ENCODE results near the gene ANKRD17.

ANKRD17 gene

GRCh38 chr4:73185903-73186302 lies 72.7 kb downstream of the ANKRD17 start:
- no peak overlapping the region for H3K27ac ChIP-seq
- no peaks in the 10 kb centered on the region for H3K36me3 ChIP-seq (ENCODE audit: insufficient read depth)
- H3K4me3 ChIP-seq (IDR thresholded peaks at IDR 0.05; ENCODE audit: insufficient read depth, low read depth, low read length): no peak overlapping the region
- peaks cover 12% of the 10 kb centered on the region for H4K20me1 ChIP-seq (ENCODE audit: insufficient read depth)
- peaks cover 70% of the 10 kb centered on the region for H3K79me2 ChIP-seq (ENCODE audit: insufficient read depth, low read depth)
- no peaks in the 10 kb centered on the region for H3K27me3 ChIP-seq (ENCODE audit: insufficient read depth, low read depth)
- H3K4me1 ChIP-seq (ENCODE audit: low read depth, poor library complexity, severe bottlenecking): peaks cover 3% of the 10 kb centered on the region
- H2AFZ ChIP-seq (ENCODE audit: low read depth): no peak overlapping the region
- no peak overlapping the region; the same call in 1 of the 2 replicates for H3K9ac ChIP-seq
- H3K4me2 ChIP-seq: no peak overlapping the region
- TF ChIP-seq CTCF (conservative IDR thresholded peaks at IDR 0.05; ENCODE audit: low read depth, low read length): no peak

- H3K27ac ChIP-seq: no peak overlapping the region
- H3K4me2 ChIP-seq: no peak overlapping the region
- H3K9ac ChIP-seq: no peak overlapping the region
- no peak for TF ChIP-seq CTCF (conservative IDR thresholded peaks at IDR 0.05; ENCODE audit: low read depth, low read length)
- H3K4me3 ChIP-seq (IDR thresholded peaks at IDR 0.05; ENCODE audit: insufficient read depth, low read depth, low read length): no peak overlapping the region
- peaks cover 63% of the 10 kb centered on the region for H3K79me2 ChIP-seq (ENCODE audit: insufficient read depth, low read depth)
- peaks cover 18% of the 10 kb centered on the region for H3K4me1 ChIP-seq (ENCODE audit: low read depth, poor library complexity, severe bottlenecking)
- H3K27me3 ChIP-seq (ENCODE audit: insufficient read depth, low read depth): no peaks in the 10 kb centered on the region
- no peak overlapping the region for H2AFZ ChIP-seq (ENCODE audit: low read depth)
- peaks cover 10% of the 10 kb centered on the region; the same call in 1 of the 2 replicates for H3K36me3 ChIP-seq (ENCODE audit: insufficient read depth)
- H4K20me1 ChIP-seq (ENCODE audit: insufficient read depth): peaks cover 8% of the 10 kb centered on the region
Observed at GRCh38 chr4:73181231-73181630, 77.4 kb downstream of the ANKRD17 start.

- H3K9ac ChIP-seq: no peak overlapping the region
- H3K4me2 ChIP-seq: no peak overlapping the region
- H4K20me1 ChIP-seq (ENCODE audit: insufficient read depth): peaks cover 8% of the 10 kb centered on the region
- H3K4me3 ChIP-seq (IDR thresholded peaks at IDR 0.05; ENCODE audit: insufficient read depth, low read depth, low read length): no peak overlapping the region
- peaks cover 10% of the 10 kb centered on the region; the same call in 1 of the 2 replicates for H3K36me3 ChIP-seq (ENCODE audit: insufficient read depth)
- peaks cover 21% of the 10 kb centered on the region for H3K4me1 ChIP-seq (ENCODE audit: low read depth, poor library complexity, severe bottlenecking)
- peaks cover 68% of the 10 kb centered on the region for H3K79me2 ChIP-seq (ENCODE audit: insufficient read depth, low read depth)
- H2AFZ ChIP-seq (ENCODE audit: low read depth): no peak overlapping the region
- H3K27ac ChIP-seq: no peak overlapping the region
- no peaks in the 10 kb centered on the region for H3K27me3 ChIP-seq (ENCODE audit: insufficient read depth, low read depth)
- TF ChIP-seq CTCF (conservative IDR thresholded peaks at IDR 0.05; ENCODE audit: low read depth, low read length): no peak
Observed at GRCh38 chr4:73178389-73178788, 80.2 kb downstream of the ANKRD17 start.

- peaks cover 52% of the 10 kb centered on the region for H3K79me2 ChIP-seq (ENCODE audit: insufficient read depth, low read depth)
- H3K36me3 ChIP-seq (ENCODE audit: insufficient read depth): peaks cover 13% of the 10 kb centered on the region; the same call in 1 of the 2 replicates
- no peak overlapping the region for H2AFZ ChIP-seq (ENCODE audit: low read depth)
- TF ChIP-seq CTCF (conservative IDR thresholded peaks at IDR 0.05; ENCODE audit: low read depth, low read length): no peak
- H3K9ac ChIP-seq: no peak overlapping the region
- peaks cover 18% of the 10 kb centered on the region for H3K4me1 ChIP-seq (ENCODE audit: low read depth, poor library complexity, severe bottlenecking)
- no peaks in the 10 kb centered on the region for H3K27me3 ChIP-seq (ENCODE audit: insufficient read depth, low read depth)
- H3K27ac ChIP-seq: no peak overlapping the region
- H3K4me2 ChIP-seq: no peak overlapping the region
- no peak overlapping the region for H3K4me3 ChIP-seq (IDR thresholded peaks at IDR 0.05; ENCODE audit: insufficient read depth, low read depth, low read length)
- H4K20me1 ChIP-seq (ENCODE audit: insufficient read depth): 0 out of 2 replicates have a peak, but pooled peaks cover 4% of the 10 kb centered on the region
Observed at GRCh38 chr4:73172161-73172560, 86.4 kb downstream of the ANKRD17 start.

All from KMS-11 (cell line).